ENCODE results near the gene DNAJC16. TPM values are rescaled to one million over a fixed set of nuclear protein-coding genes. Genes with fewer than 3 reads are reported as not detected.

Gene DNAJC16
- total RNA-seq, 5 donors from 2014 or later (not counting 1 experiment from before 2014, with no cell fraction given): 16.5 to 27.0 (median 22.4) TPM

Other genes with a start within 250 kb of the DNAJC16 start
- gene EFHD2, start 117.0 kb upstream of the DNAJC16 start, total RNA-seq: 100 to 1,000 TPM in 1 of 5 donors, 10 to 100 TPM in 4; 49.1 to 125 (median 63.6) TPM
- 1 to 10 TPM; 1.0 to 4.0 (median 3.6) TPM for gene CTRC, start 88.4 kb upstream of the DNAJC16 start, total RNA-seq
- gene CELA2A, start 70.1 kb upstream of the DNAJC16 start, total RNA-seq: 1 to 10 TPM in 3 of 5 donors, not detected in 2; 1.3 to 1.8 (median 1.5) TPM
- gene CELA2B, start 50.7 kb upstream of the DNAJC16 start, total RNA-seq: under 1 TPM in 2 of 5 donors, not detected in 3; 0.30 to 0.41 TPM
- 10 to 100 TPM; 12.0 to 18.3 (median 14.5) TPM for gene CASP9, start 2.6 kb upstream of the DNAJC16 start, total RNA-seq
- 10 to 100 TPM in 1 of 5 donors, 1 to 10 TPM in 4; 5.9 to 10.8 (median 8.4) TPM for gene AGMAT, start 58.2 kb downstream of the DNAJC16 start, total RNA-seq
- gene DDI2, start 90.6 kb downstream of the DNAJC16 start, total RNA-seq: 10 to 100 TPM; 32.4 to 62.2 (median 60.5) TPM
- gene PLEKHM2, start 157.5 kb downstream of the DNAJC16 start, total RNA-seq: 10 to 100 TPM; 52.5 to 65.2 (median 59.6) TPM
- gene SLC25A34, start 209.4 kb downstream of the DNAJC16 start, total RNA-seq: 1 to 10 TPM; 1.8 to 4.1 (median 2.6) TPM
- not detected for gene TMEM82, start 215.7 kb downstream of the DNAJC16 start, total RNA-seq
- under 1 TPM in 3 of 5 donors, not detected in 2; 0.36 to 0.54 (median 0.50) TPM for gene FBLIM1, start 231.9 kb downstream of the DNAJC16 start, total RNA-seq